Measurements from ENCODE around the gene FAM209A. TPM values are rescaled to one million over a fixed set of nuclear protein-coding genes. Genes with fewer than 3 reads are reported as not detected.

Gene FAM209A
- total RNA-seq = not detected

GRCh38 chr20:56524444-56524843 lies at the start of gene FAM209A:
FAM209A (plus strand) TSS chr20:56524744; CDS start chr20:56524809, 65 bp downstream.

DNA sequence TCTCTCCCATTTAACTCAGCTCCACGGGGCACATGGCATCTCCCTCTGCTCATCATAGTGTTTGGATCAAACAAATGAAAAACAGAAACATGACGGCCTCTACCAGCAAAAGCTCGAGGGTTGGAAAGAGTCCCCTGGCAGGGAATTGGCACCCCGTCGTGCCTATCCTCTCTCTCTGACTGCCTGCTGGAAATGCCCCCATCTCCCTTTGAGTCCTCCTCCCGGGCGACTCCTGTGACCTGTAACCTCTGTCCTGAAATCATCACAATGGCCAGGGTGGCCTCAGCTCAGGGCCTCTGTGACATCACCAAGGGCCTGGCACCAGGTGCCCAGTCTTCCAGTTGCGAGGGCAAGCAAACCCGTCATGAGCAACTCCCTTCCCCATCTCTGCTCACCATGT lies 8.4 kb downstream of the FAM209A start, which contains the start of gene FAM209B:
Gene FAM209B (plus strand): TSS at position 301 of the 400 bp plus-strand sequence. CDS start 96 bp downstream, at position 397.

Other genes with a start within 250 kb of the FAM209A start
- gene FAM210B, start 165.8 kb upstream of the FAM209A start, total RNA-seq = 39.1 TPM
- gene AURKA, start 132.5 kb upstream of the FAM209A start, total RNA-seq = 9.2 TPM
- gene CSTF1, start 132.1 kb upstream of the FAM209A start, total RNA-seq = 50.3 TPM
- gene CASS4, start 112.5 kb upstream of the FAM209A start, total RNA-seq = 4.1 TPM
- gene RTF2, start 56.1 kb upstream of the FAM209A start, total RNA-seq = 57.2 TPM
- gene FAM209B, start 8.5 kb downstream of the FAM209A start, total RNA-seq = not detected
- 1.2 TPM for gene TFAP2C, start 104.6 kb downstream of the FAM209A start, total RNA-seq

Data from metanephros (tissue), 1 donor.